Fibroblast of villous mesenchyme (primary cell): ENCODE results near the gene QKI. TPM values are rescaled to one million over a fixed set of nuclear protein-coding genes. Genes with fewer than 3 reads are reported as not detected.
"Not testable (repeated sequence)": the region's sequence is repeated elsewhere in the genome, so short reads cannot be mapped to it uniquely, and the experiment has no call there.

Source experiments
- DNase-seq: peaks from one replicate; pipeline ENCODE4 v3.0.0-alpha.2; 2010; ENCODE audit warnings: low read depth
- H3K4me3 ChIP-seq: 2 replicates; pipeline ENCODE4 v1.5.1; 2011; ENCODE audit warnings: low read depth, mild to moderate bottlenecking, low read length
- CTCF ChIP-seq: IDR thresholded peaks from 2 replicates; pipeline ENCODE4 v1.5.1; 2012; ENCODE audit warnings: low read depth, mild to moderate bottlenecking, low read length; ENCODE audit not compliant: insufficient read depth
- total RNA-seq: library from RNA; depleted of rRNA; stranded (reverse); fragments of >200 nt; gene quantifications from 2 replicates; pipeline ENCODE4 v1.2.3, GENCODE V29; 2012

Gene QKI
- total RNA-seq, 1 donor = 170 TPM

GRCh38 chr6:163371129-163371528, 43.4 kb upstream of the QKI start:
- no peak overlapping the region for H3K4me3 ChIP-seq
- DNase-seq = no peak
- no peak for TF ChIP-seq CTCF

- TF ChIP-seq CTCF = no peak
- no peak overlapping the region for H3K4me3 ChIP-seq
- DNase-seq = no peak
Observed at GRCh38 chr6:163373240-163373639, 41.3 kb upstream of the QKI start.

GRCh38 chr6:163375361-163375760, 39.2 kb upstream of the QKI start:
- no peak overlapping the region for H3K4me3 ChIP-seq
- DNase-seq = no peak
- TF ChIP-seq CTCF = no peak

- no peak for DNase-seq
- no peak for TF ChIP-seq CTCF
- H3K4me3 ChIP-seq = no peak overlapping the region
Observed at GRCh38 chr6:163376187-163376586, 38.3 kb upstream of the QKI start.

- TF ChIP-seq CTCF = no peak
- DNase-seq = no peak
- no peak overlapping the region for H3K4me3 ChIP-seq
Observed at GRCh38 chr6:163377561-163377960, 37.0 kb upstream of the QKI start.

GRCh38 chr6:163380216-163380615, 34.3 kb upstream of the QKI start:
- no peak for TF ChIP-seq CTCF
- no peak for DNase-seq

GRCh38 chr6:163381118-163381756, 33.3 kb upstream of the QKI start:
- no peak for DNase-seq
- no peak overlapping the region for H3K4me3 ChIP-seq
- TF ChIP-seq CTCF = no peak

More at GRCh38 chr6:163380216-163380615, 34.3 kb upstream of the QKI start:
- H3K4me3 ChIP-seq = no peak overlapping the region

- not testable (repeated sequence) for DNase-seq, H3K4me3 ChIP-seq
Observed at GRCh38 chr6:163383396-163383795, 31.1 kb upstream of the QKI start.
